Heart right ventricle (tissue), 16 donors: ENCODE measurements around the gene SSH2. TPM values are rescaled to one million over a fixed set of nuclear protein-coding genes. Genes with fewer than 3 reads are reported as not detected.

Experiments
- ATAC-seq, 8 donors: fragments of 200-7000 bp; cut with Tn5 transposase; one replicate each; pipeline ENCODE4 v1.9.1; 2020; ENCODE audit warnings: mild to moderate bottlenecking in 8 of 8, moderate library complexity in 8 of 8, moderate number of reproducible peaks in 1 of 8
- DNase-seq, 2 donors: peaks; one replicate each; pipeline ENCODE4 v3.0.0-alpha.2; 2020
- H3K27ac ChIP-seq, 10 donors: fragments of 200-600 bp; sonication (generic) in 2 of 10; one replicate each; pipeline versions ENCODE4 v1.5.0 to v1.8.0; 2020 to 2022; ENCODE audit warnings: mild to moderate bottlenecking in 3 of 10
- H3K27me3 ChIP-seq, 7 donors: fragments of 200-600 bp; one replicate each; pipeline ENCODE4 v1.8.0; 2021 to 2022; ENCODE audit warnings: mild to moderate bottlenecking in 2 of 7
- H3K36me3 ChIP-seq, 9 donors: fragments of 200-600 bp; sonication (generic) in 1 of 9; one replicate each; pipeline versions ENCODE4 v1.5.0 to v1.8.0; 2020 to 2022; ENCODE audit warnings: mild to moderate bottlenecking in 2 of 9
- H3K4me1 ChIP-seq, 9 donors: fragments of 200-600 bp; sonication (generic) in 1 of 9; one replicate each; pipeline versions ENCODE4 v1.5.0 to v1.8.0; 2020 to 2022; ENCODE audit warnings: mild to moderate bottlenecking in 4 of 9
- H3K4me3 ChIP-seq, 10 donors: fragments of 200-600 bp; sonication (generic) in 2 of 10; one replicate each; pipeline versions ENCODE4 v1.5.0 to v1.8.0; 2020 to 2022; ENCODE audit warnings: mild to moderate bottlenecking in 7 of 10, moderate library complexity in 2 of 10
- H3K9me3 ChIP-seq, 11 donors: fragments of 200-600 bp in 10 of 11; sonication (generic) in 2 of 11; one replicate each; pipeline versions ENCODE4 v1.5.0 to v1.8.0; 2013 to 2022; ENCODE audit warnings: mild to moderate bottlenecking in 2 of 11, control low read depth in 1 of 11, moderate library complexity in 1 of 11
- CTCF ChIP-seq, 9 donors: fragments of 200-600 bp; sonication (generic) in 2 of 9; IDR thresholded peaks; one replicate each; pipeline versions ENCODE4 v1.5.0 to v1.8.0; 2021 to 2022; ENCODE audit warnings: antibody characterized with exemption in 9 of 9, mild to moderate bottlenecking in 5 of 9, moderate library complexity in 1 of 9
- WGBS, 2 donors: extraction: QIAGEN DNeasy Blood & Tissue Kit; methylation state at CpG; one replicate each; pipeline ENCODE4 v1.1.7; 2013; ENCODE audit warnings: inconsistent platforms in 1 of 2; 5-methylcytosine and 5-hydroxymethylcytosine counted together
- intact Hi-C, 10 donors: fragments of 100-400 bp; cut with DNase I; formaldehyde crosslinking; loops; one replicate each; pipeline versions ENCODE4 v1.11.1 to v1.14.2; 2022
- polyA plus RNA-seq, 2 donors: library from polyadenylated mRNA; stranded (reverse); fragments of 200-250 nt; gene quantifications; one replicate each; pipeline ENCODE4 v1.2.3, GENCODE V29; 2013
- total RNA-seq, 10 donors: library from RNA; stranded (reverse); fragmentation: NEBNext Ultra II Directional in 3 of 10; extraction: Animal tissue kit (Norgen Biotek cat#: 25700) in 3 of 10; gene quantifications; one replicate each; pipeline versions ENCODE4 v1.2.1 to v1.2.4, GENCODE V29; 2021 to 2023
- donor health status: Arrhythmogenic right ventricular cardiomyopathy.
- donor health status: ischemic (EF 13 %, LVEDD 7.1; RV severe dilation, severe dysfunction).
- donor health status: healthy with polysubstance abuse.
- donor health status: DM: no; HTN: yes; CAD: no.
- donor health status: DM: no; HTN: no; CAD: no.
- donor health status: ischemic (EF 25% LVEDD 6.9; RV normal size, moderate dysfunction).
- donor health status: ischemic (EF 25% LVEDD 5.7; RV mildly dilated, moderate dysfunction).
- donor health status: healthy.
- donor health status: DM: yes; HTN: yes; CAD: no.
- donor health status: Ischemic cardiomyopathy.
- donor health status: ischemic (EF 35%, LVEDD 5.7; RV mildly dilated, moderate dysfunction).
- donor health status: nonischemic (EF 11% LVEDD 7.7; RV severe dilation, severe dysfunction).
- donor health status: DM: yes; HTN: yes; CAD: no.
- donor health status: PGD.
- donor health status: ischemic (EF 29% LVEDD 5.4; RV normal size, mild dysfunction).
- donor health status: nonischemic (EF 23%, LVEDD 6.1; RV moderate dilation, normal function).

SSH2 gene
- total and polyA plus RNA-seq, 12 donors, result 17.9 to 42.9 (median 34.3) TPM

DNA sequence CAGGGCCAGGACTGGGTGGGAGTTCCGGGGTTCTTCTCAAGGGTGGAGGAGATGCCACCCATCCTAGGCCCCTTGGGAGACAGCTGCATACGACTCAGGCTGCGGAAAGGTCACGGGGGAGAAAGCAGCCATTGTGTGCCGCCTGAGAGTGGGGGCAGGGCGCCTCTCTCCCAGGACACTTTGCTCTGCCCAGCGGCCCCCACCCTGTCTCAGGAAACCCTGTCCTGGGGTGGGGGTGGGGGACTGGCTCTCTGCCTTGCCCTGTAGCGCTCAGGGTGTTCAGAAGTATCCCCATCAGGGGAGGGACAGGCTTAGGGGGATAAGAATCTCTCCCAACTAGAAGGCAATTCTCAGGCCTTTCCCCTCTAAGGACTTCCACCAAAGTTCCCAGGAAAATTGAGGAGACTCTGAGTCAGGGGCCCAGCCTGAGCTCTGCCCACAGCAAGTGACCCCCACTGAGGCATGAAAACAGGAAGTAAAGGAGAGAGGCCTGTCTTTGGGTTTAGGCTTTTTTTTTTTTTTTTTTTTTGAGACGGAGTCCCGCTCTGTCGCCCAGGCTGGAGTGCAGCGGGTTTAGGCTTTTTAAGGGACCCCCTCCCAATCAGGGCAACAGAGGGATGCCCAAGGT is 345.5 kb downstream of the SSH2 start:
- WGBS, 2 donors, result 44 to 56% methylated on average over 12 of the region's 12 CpGs
- intact Hi-C loops, result loop anchor here in 2 of 10 donors (5.0 kb wide), 2 partner anchors 193 to 508 kb away; no protein-coding TSS in a partner anchor

DNA sequence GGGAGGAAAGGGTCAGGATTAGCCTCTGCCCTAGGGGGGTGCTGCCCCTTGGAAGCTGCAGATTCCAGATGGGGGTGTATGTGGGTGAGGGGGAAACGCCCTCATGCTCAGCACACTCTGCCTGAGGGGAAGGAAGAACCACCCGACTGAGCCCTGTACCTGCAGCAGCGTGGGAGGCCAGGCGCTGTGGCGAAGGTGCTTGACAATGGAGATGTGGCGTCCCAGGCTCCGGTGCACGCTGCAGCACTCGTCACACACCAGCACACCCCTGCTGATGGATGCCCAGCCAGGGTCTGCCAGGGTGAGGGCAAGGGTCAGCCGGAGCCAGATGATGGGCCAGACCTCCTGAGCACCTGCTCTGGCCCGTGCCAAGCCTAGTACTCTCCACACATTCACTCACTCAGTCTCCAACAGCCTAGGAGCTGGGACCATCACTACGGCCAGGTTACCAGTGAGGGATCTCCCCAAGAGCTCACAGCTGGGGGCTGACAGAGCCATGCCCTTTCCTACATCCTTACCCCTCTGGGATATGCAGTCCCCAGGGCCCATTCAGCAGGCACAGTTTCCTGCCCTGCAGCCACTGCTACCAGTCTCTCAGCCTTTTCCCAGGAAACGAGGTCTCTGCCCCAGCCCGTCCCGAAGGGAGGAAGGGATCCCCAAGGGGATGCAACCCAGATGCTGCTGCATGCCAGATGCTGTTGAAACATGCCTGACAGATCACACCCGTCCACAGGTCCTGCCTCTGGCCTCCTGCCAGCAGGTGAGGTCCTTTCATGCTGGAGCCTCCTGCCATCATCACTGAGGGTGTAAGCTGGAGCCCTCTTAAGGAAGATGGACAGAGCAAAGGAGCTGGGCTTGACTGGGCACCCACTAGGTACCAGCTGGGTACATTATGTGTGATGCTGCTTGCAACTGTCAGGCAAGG is 346.4 kb downstream of the SSH2 start:
- Histone ChIP-seq H3K4me3 (peak overlapping the region in 2 of 10 donors; percentile 88 to 95), H3K36me3 (peaks cover 0 to 51% (median 15%) of the 10 kb centered on the region in 9 donors), H3K4me1 (peaks cover 10 to 82% (median 56%) of the 10 kb centered on the region in 9 donors), H3K27me3 (no peaks in the 10 kb centered on the region), H3K27ac (peak overlapping the region in 9 of 10 donors; percentile 77 to 96 (median 91)), H3K9me3 (no peaks in the 10 kb centered on the region)
- 81 to 86% methylated on average over 16 of the region's 16 CpGs for WGBS, 2 donors
- no peak for TF ChIP-seq CTCF (IDR thresholded peaks at IDR 0.05)
- ATAC-seq (no peak), DNase-seq (peak in 1 of 2 donors; percentile 6)
- intact Hi-C loops, result loop anchor here in 2 of 10 donors (5.0 kb wide), 2 partner anchors 194 to 509 kb away; no protein-coding TSS in a partner anchor

More for the DNA sequence above, 345.5 kb downstream of the SSH2 start:
- Histone ChIP-seq H3K9me3 (no peaks in the 10 kb centered on the region), H3K4me3 (peak overlapping the region in 9 of 10 donors; percentile 28 to 95 (median 47)), H3K27me3 (no peaks in the 10 kb centered on the region), H3K4me1 (peaks cover 10 to 82% (median 56%) of the 10 kb centered on the region in 9 donors), H3K27ac (peak overlapping the region; percentile 77 to 96 (median 90)), H3K36me3 (peaks cover 0 to 41% (median 15%) of the 10 kb centered on the region in 9 donors)
- ATAC-seq (peak in 7 of 8 donors; percentile 22 to 65 (median 38)), DNase-seq (peak; percentile 41 to 58)
- TF ChIP-seq CTCF (IDR thresholded peaks at IDR 0.05), result no peak

GRCh38 chr17:29582772-29583171 is 347.3 kb downstream of the SSH2 start:
- ATAC-seq (no peak), DNase-seq (no peak)
- Histone ChIP-seq H3K36me3 (peaks cover 0 to 59% (median 15%) of the 10 kb centered on the region in 9 donors), H3K4me1 (peaks cover 7 to 74% (median 48%) of the 10 kb centered on the region in 9 donors), H3K4me3 (no peak overlapping the region), H3K27me3 (no peaks in the 10 kb centered on the region), H3K9me3 (no peaks in the 10 kb centered on the region), H3K27ac (peak overlapping the region in 1 of 10 donors; percentile 90)
- TF ChIP-seq CTCF (IDR thresholded peaks at IDR 0.05), result no peak
- intact Hi-C loops, result loop anchor here in 2 of 10 donors (5.0 kb wide), 2 partner anchors 195 to 510 kb away; no protein-coding TSS in a partner anchor
- WGBS, 2 donors, result 88 to 95% methylated on average over 13 of the region's 13 CpGs

DNA sequence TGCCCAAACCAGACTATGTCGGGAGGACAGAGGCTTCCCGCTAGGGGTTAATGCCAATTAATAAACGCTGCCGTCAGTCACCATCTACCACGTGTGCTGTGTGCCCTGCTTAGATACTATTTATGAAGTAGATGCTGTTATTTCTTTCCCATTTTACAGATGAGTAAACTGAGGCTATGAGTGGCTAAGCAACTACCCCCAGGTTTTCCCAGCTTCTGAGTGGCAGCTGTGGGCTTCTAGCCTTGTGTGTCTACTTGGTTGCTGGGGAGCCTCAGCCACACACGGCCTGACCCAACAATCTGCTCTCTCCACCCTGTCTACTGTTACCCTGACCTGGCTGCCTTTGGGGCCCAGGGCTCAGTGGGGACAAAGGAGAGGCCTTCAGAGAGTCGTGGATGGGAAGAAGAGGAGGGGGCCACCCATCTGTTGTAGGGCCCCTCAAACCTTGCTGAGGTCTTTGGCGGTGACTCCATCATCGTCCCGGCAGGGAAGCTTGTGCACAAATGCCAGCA is 347.7 kb downstream of the SSH2 start:
- H3K36me3 ChIP-seq, result peaks cover 0 to 64% (median 20%) of the 10 kb centered on the region in 9 donors
- H3K9me3 ChIP-seq, result no peaks in the 10 kb centered on the region
- WGBS, 2 donors, result 81 to 82% methylated on average over 10 of the region's 10 CpGs
- no peaks in the 10 kb centered on the region for H3K27me3 ChIP-seq
- no peak overlapping the region for H3K4me3 ChIP-seq
- H3K4me1 ChIP-seq, result peaks cover 2 to 69% (median 43%) of the 10 kb centered on the region in 9 donors
- no peak overlapping the region for H3K27ac ChIP-seq
- ATAC-seq, result no peak
- no peak for TF ChIP-seq CTCF (IDR thresholded peaks at IDR 0.05)
- intact Hi-C loops, result loop anchor here in 2 of 10 donors (5.0 kb wide), 2 partner anchors 195 to 510 kb away; no protein-coding TSS in a partner anchor
- no peak for DNase-seq
